ENCODE data around the gene KLHL25. TPM values are rescaled to one million over a fixed set of nuclear protein-coding genes. Genes with fewer than 3 reads are reported as not detected.

The KLHL25 gene
- polyA plus RNA-seq, 1 donor from 2014 or later: 38.9 TPM

DNA sequence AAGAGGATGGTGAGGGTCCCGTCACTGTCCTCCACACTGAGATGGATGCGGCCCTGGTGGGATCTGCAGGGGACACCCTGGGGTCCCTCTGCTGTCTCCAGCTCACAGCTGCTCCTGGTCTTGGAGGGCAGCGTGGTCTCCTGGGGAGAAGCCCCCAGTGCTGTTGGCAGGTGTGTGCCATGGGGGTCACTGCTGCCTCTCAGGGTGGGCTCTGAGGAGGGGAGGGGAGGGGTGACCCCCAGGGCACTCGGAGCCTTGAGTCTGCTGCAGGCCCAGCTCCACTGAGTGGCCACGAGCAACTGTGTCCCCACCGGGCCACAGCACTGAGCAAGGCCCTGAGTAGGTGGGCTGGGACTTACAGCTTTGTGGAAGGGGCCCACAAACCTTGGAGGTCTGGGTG, 34.7 kb downstream of the KLHL25 start:
- H3K27me3 ChIP-seq (ENCODE audit: insufficient read depth, low read depth, low read length): no peaks in the 10 kb centered on the region
- H4K20me1 ChIP-seq (ENCODE audit: insufficient read depth): no peaks in the 10 kb centered on the region
- peaks cover 9% of the 10 kb centered on the region for H3K79me2 ChIP-seq (replicated peaks; ENCODE audit: insufficient read depth, low read length)
- H3K4me2 ChIP-seq (ENCODE audit: low read length): no peak overlapping the region
- no peaks in the 10 kb centered on the region for H3F3A ChIP-seq (ENCODE audit: insufficient read depth, low read length, poor library complexity, severe bottlenecking)
- H3K9me2 ChIP-seq (ENCODE audit: insufficient read depth, low read length): no peaks in the 10 kb centered on the region
- H3K9ac ChIP-seq (ENCODE audit: low read length): no peak overlapping the region
- H3K27ac ChIP-seq (ENCODE audit: low read length): no peak overlapping the region
- no peak overlapping the region for H3K4me3 ChIP-seq (ENCODE audit: low read length)
- no peaks in the 10 kb centered on the region for H3K36me3 ChIP-seq (ENCODE audit: insufficient read depth, low read length)
- no peaks in the 10 kb centered on the region for H3K9me3 ChIP-seq (ENCODE audit: low read length)
- TF ChIP-seq TAF1 (IDR thresholded peaks at IDR 0.05; ENCODE audit: low read depth) (no peak), EZH2 (IDR thresholded peaks at IDR 0.05; ENCODE audit: borderline replicate concordance, insufficient read depth, low read length, poor library complexity, severe bottlenecking) (no peak), EP300 (conservative IDR thresholded peaks at IDR 0.05; ENCODE audit: poor library complexity, severe bottlenecking) (no peak), RAD21 (conservative IDR thresholded peaks at IDR 0.05) (no peak), SMC3 (conservative IDR thresholded peaks at IDR 0.05; ENCODE audit: poor library complexity) (no peak), POLR2AphosphoS5 (IDR thresholded peaks at IDR 0.05) (no peak)
- TF ChIP-seq, protein P1, sequence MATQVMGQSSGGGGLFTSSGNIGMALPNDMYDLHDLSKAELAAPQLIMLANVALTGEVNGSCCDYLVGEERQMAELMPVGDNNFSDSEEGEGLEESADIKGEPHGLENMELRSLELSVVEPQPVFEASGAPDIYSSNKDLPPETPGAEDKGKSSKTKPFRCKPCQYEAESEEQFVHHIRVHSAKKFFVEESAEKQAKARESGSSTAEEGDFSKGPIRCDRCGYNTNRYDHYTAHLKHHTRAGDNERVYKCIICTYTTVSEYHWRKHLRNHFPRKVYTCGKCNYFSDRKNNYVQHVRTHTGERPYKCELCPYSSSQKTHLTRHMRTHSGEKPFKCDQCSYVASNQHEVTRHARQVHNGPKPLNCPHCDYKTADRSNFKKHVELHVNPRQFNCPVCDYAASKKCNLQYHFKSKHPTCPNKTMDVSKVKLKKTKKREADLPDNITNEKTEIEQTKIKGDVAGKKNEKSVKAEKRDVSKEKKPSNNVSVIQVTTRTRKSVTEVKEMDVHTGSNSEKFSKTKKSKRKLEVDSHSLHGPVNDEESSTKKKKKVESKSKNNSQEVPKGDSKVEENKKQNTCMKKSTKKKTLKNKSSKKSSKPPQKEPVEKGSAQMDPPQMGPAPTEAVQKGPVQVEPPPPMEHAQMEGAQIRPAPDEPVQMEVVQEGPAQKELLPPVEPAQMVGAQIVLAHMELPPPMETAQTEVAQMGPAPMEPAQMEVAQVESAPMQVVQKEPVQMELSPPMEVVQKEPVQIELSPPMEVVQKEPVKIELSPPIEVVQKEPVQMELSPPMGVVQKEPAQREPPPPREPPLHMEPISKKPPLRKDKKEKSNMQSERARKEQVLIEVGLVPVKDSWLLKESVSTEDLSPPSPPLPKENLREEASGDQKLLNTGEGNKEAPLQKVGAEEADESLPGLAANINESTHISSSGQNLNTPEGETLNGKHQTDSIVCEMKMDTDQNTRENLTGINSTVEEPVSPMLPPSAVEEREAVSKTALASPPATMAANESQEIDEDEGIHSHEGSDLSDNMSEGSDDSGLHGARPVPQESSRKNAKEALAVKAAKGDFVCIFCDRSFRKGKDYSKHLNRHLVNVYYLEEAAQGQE (IDR thresholded peaks at IDR 0.05; ENCODE audit: borderline replicate concordance): no peak
- TF ChIP-seq, protein P2, sequence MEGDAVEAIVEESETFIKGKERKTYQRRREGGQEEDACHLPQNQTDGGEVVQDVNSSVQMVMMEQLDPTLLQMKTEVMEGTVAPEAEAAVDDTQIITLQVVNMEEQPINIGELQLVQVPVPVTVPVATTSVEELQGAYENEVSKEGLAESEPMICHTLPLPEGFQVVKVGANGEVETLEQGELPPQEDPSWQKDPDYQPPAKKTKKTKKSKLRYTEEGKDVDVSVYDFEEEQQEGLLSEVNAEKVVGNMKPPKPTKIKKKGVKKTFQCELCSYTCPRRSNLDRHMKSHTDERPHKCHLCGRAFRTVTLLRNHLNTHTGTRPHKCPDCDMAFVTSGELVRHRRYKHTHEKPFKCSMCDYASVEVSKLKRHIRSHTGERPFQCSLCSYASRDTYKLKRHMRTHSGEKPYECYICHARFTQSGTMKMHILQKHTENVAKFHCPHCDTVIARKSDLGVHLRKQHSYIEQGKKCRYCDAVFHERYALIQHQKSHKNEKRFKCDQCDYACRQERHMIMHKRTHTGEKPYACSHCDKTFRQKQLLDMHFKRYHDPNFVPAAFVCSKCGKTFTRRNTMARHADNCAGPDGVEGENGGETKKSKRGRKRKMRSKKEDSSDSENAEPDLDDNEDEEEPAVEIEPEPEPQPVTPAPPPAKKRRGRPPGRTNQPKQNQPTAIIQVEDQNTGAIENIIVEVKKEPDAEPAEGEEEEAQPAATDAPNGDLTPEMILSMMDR (IDR thresholded peaks at IDR 0.05; ENCODE audit: poor library complexity, severe bottlenecking): no peak
- no peak overlapping the region for H2AFZ ChIP-seq (ENCODE audit: low read depth, low read length)

DNA sequence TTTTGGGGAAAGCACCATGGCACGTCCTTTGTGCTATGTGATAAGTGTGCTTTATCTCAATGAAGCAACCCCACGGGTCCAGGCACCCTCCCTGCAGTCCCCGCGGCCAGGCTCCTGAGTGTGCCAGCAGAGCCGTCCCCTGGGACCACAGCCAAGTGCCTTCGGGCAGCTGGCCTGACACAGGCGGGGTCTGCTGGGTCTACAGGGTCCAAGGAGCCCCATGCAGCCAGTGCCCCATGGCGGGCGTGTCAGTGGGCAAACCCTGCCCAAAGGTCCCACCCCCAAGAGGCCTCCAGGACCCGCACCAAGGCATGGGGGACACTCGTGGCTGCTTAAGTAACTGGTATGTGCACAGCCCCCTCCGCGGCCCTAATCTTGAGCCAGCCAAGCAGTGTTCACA, 35.3 kb downstream of the KLHL25 start:
- Histone ChIP-seq H3K27me3 (ENCODE audit: insufficient read depth, low read depth, low read length) (no peaks in the 10 kb centered on the region), H3K9me3 (ENCODE audit: low read length) (no peaks in the 10 kb centered on the region), H3K9me2 (ENCODE audit: insufficient read depth, low read length) (no peaks in the 10 kb centered on the region), H2AFZ (ENCODE audit: low read depth, low read length) (no peak overlapping the region), H3K9ac (ENCODE audit: low read length) (no peak overlapping the region), H3K27ac (ENCODE audit: low read length) (no peak overlapping the region), H3K4me3 (ENCODE audit: low read length) (no peak overlapping the region), H3K4me2 (ENCODE audit: low read length) (no peak overlapping the region), H3K79me2 (replicated peaks; ENCODE audit: insufficient read depth, low read length) (peaks cover 4% of the 10 kb centered on the region), H3F3A (ENCODE audit: insufficient read depth, low read length, poor library complexity, severe bottlenecking) (no peaks in the 10 kb centered on the region), H4K20me1 (ENCODE audit: insufficient read depth) (no peaks in the 10 kb centered on the region), H3K36me3 (ENCODE audit: insufficient read depth, low read length) (no peaks in the 10 kb centered on the region)
- TF ChIP-seq MXI1 (conservative IDR thresholded peaks at IDR 0.05; ENCODE audit: poor library complexity, severe bottlenecking) (no peak), TAF1 (IDR thresholded peaks at IDR 0.05; ENCODE audit: low read depth) (no peak), EZH2 (IDR thresholded peaks at IDR 0.05; ENCODE audit: borderline replicate concordance, insufficient read depth, low read length, poor library complexity, severe bottlenecking) (no peak), RAD21 (conservative IDR thresholded peaks at IDR 0.05) (no peak), SMC3 (conservative IDR thresholded peaks at IDR 0.05; ENCODE audit: poor library complexity) (no peak), EP300 (conservative IDR thresholded peaks at IDR 0.05; ENCODE audit: poor library complexity, severe bottlenecking) (no peak), POLR2AphosphoS5 (IDR thresholded peaks at IDR 0.05) (no peak)
- TF ChIP-seq, protein P2 (IDR thresholded peaks at IDR 0.05; ENCODE audit: poor library complexity, severe bottlenecking): no peak
- TF ChIP-seq, protein P1 (IDR thresholded peaks at IDR 0.05; ENCODE audit: borderline replicate concordance): no peak

All from neural cell (in vitro differentiated cells).